HTR-8/SVneo (cell line): Measurements from ENCODE around the gene SPAG16.

ENCODE experiments used
- DNase-seq: peaks from one replicate; pipeline ENCODE4 v3.0.0; 2011; ENCODE audit warnings: low spot score, mixed read lengths; ENCODE audit not compliant: insufficient read length
- FAIRE-seq: peaks from 2 replicates; lab custom pipeline; 2011; peaks lifted over from hg19 to GRCh38; lab: Jason Lieb, UNC

Gene SPAG16

GRCh38 chr2:213500881-213501280 is 216.6 kb downstream of the SPAG16 start:
- no peak for DNase-seq
- FAIRE-seq, result no peak

DNA sequence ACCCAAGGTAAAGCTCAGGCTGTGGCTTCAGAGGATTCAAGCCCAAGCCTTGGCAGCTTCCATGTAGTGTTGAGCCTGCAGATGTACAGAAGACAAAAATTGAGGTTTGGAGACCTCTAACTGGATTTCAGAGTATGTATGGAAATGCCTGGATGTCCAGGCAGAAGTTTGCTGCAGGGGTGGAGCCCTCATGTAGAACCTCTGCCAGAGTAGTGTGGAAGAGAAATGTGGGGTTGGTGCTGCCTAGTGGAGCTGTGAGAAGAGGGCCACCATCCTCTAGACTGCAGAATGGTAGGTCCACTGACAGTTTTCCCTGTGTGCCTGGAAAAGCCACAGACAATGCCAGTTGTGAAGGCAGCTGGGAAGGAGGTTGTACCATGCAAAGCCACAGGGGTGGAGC is 239.9 kb downstream of the SPAG16 start:
- no peak for DNase-seq
- no peak for FAIRE-seq

DNA sequence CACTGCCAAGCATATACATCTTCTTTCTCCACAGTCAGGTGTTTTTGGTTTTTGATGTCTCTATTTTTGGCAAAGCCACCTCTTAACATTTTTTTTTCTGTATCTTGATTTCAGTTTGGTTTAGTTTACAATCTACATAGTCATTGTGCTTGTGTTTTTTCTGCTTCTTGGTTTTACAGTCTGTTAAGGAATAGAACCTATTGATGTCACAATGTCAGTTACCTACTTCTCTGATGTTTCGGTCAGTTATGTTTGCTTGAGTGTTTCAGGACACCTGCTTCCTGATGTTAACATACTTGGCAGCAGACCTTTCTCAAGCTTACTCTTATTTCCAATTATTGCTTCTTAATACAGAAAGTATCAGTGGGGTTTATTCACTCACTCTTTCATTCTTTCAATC is 253.3 kb downstream of the SPAG16 start:
- DNase-seq (no peak), FAIRE-seq (no peak)

DNA sequence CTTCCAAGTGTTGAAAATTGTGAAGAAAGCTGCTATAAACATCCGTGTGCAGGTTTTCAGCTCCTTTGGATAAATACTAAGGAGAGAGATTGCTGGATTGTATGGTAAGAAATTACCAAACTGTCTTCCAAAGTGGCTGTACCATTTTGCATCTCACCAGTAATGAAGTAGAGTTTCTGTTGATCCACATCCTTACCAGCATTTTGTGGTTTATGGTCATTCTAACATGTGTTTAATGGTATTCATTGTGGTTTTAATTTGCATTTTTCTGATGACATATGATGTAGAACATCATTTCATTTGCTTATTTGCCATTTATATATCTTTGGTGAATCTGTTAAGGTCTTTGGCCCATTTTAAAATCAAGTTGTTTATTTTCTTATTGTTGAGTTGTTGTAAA is 260.7 kb downstream of the SPAG16 start:
- FAIRE-seq, result no peak
- no peak for DNase-seq

GRCh38 chr2:213545481-213545880 is 261.2 kb downstream of the SPAG16 start:
- FAIRE-seq, result no peak
- DNase-seq, result no peak

- DNase-seq, result no peak
- FAIRE-seq, result no peak
These were observed 261.8 kb downstream of the SPAG16 start for GRCh38 chr2:213545964-213546475.

DNA sequence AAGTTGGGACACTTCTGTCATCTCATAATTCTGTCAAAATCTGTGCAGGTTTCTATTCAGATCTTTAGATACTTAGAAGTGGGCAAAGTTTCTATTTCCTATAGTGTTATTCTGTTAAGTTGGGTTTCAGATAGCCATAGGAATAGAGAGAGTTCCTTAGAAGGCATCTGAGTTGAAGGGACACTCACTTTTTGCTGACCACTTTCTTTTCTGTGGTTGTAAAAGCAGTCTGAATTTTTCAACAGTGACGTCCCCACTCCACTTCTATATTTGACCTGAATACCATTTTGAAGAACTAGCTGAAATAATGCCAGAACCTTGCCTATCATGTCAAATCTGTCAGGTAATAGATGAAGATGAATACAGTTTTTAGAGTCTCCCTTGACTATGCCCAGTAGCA is 267.3 kb downstream of the SPAG16 start:
- DNase-seq (no peak), FAIRE-seq (no peak)

DNA sequence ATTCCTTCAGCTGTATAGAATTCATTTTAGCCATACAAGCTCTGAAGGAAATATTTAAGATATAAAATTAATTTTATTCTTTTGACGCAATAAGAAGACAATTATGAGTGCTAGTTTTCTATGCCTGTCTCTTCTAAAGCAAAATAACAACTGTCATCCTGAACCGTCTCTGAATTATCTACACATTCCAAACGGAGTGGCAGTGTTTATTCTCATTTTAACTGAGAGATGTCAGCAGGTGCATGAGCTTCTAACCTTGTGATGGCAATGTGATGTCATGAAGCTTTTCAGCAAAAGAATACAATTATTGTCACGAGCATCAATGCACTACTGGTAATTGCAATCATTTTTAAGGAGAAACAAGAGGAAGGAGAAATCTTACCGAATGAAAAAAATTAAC is 274.8 kb downstream of the SPAG16 start:
- DNase-seq (no peak), FAIRE-seq (no peak)

GRCh38 chr2:213561759-213562158 is 277.5 kb downstream of the SPAG16 start:
- FAIRE-seq (no peak), DNase-seq (no peak)

DNA sequence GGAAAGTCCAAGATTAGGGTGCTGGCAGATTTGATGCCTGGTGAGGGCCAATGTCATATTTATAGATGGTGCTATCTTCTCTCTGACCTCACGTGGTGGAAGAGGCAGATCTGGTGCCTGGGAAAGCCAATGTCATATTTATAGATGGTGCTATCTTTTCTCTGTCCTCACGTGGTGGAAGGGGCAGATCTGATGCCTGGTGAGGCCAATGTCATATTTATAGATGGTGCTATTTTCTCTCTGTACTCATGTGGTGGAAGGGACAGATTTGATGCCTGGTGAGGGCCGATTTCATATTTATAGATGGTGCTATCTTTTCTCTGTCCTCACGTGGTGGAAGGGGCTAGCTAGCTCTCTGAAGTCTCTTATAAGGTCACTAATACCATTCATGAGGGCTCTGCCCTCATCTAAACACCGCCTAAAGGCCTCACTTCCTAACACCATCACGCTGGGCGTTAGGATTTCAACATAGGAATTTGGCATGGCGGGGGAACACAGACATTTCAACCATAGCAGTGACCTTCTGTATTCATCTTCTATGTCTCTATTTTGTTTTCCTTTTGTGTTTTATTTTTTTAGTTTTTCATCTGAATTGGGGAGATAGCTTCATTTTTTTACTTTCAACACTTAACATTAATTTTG is 278.4 kb downstream of the SPAG16 start:
- FAIRE-seq (no peak), DNase-seq (no peak)

- DNase-seq (no peak), FAIRE-seq (no peak)
These were observed 282.6 kb downstream of the SPAG16 start for GRCh38 chr2:213566846-213567245.

GRCh38 chr2:213609570-213610170 is 325.4 kb downstream of the SPAG16 start:
- DNase-seq (no peak), FAIRE-seq (no peak)

GRCh38 chr2:213627054-213627710 is 342.9 kb downstream of the SPAG16 start:
- FAIRE-seq (no peak), DNase-seq (no peak)

- DNase-seq, result no peak
- no peak for FAIRE-seq
These were observed 343.7 kb downstream of the SPAG16 start for GRCh38 chr2:213627835-213628460.

DNA sequence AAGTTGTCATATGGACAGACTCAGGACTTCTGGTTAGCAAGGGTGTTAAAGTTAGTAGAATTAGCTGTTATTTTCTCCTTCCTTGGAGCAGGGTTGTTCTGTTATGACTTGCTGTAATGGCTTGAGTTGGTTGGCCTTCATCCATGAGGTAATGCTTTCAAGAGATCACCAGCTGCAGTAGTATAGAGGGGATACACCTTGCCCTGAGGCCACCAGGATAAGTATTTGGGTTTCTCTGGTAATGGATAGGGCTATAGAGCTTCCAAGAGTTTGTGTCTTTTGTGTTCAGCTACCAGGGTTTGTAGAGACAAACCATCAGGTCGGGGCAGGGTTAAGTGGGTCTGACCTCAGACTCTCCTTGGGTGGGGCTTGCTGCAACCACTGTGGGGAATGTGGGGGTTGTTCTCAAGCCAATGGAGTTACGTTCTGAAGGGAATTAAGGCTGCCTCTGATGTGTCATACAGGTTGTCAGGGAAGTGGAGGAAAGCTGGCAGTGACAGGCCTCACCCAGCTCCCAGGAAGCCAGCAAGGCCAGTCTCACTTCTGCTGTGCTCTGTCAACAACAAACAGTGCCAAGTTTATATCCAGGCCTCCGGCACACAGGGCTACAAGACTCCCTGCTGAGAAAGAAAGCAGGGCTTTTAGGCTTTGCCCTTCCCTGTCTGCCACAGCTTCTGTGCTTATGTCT is 356.6 kb downstream of the SPAG16 start:
- no peak for DNase-seq
- FAIRE-seq, result no peak

- DNase-seq, result no peak
- no peak for FAIRE-seq
These were observed 360.7 kb downstream of the SPAG16 start for GRCh38 chr2:213644926-213645325.

DNA sequence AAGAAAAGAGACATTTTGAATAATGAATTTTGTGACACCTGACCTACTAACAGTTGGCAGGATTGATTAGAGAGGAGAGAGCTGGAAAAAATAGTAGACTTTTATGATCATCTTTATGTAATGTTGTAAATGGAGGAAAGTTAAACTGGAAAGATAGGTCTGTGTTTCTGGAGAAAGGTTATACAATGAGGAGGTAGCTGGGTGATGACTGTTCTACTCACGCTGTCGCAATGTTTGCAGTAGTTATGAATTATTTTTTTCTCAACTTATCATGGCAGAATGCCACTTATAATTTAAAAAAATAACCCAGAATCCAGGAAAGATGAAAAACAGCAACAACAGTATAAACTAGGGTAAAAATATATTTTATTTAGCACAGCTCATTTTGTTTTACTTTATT is 364.9 kb downstream of the SPAG16 start:
- DNase-seq (no peak), FAIRE-seq (no peak)

DNA sequence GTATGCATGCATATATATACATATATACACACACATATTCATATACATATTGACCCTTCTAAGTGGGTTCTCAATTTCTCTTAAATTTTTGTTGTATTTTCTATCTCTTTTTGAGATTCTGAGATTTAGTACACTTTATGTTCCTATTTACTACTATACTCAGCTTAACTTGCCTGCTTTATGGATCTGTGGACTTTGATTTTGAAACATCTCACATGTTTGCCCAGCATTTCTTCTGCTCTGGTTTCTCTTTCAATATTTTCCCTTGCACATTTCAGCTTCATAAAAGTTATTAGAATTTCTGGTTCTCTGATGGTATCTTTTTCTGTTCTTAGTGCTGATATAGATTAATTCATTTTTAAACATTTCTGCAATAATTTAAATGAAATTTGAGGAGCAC is 380.6 kb downstream of the SPAG16 start:
- no peak for DNase-seq
- FAIRE-seq, result no peak

DNA sequence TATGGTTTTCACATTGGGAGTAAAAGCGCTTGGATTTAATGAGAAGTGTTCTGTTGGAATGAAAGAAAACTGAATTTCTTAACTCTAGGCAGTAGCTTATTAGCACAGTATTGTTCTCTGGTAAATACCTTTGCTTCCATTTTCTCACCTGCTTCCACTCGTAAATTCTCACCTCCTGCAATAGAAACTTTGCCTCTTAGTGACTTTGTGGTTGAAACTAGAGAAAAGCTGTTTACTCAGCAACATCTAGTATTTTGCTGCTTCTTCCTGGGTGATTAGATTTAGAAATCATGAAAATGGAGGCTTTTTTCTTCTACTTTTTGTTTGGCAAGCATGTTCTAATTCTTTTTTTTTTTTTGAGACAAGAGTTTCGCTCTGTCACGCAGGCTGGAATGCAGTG is 385.4 kb downstream of the SPAG16 start:
- DNase-seq, result no peak
- no peak for FAIRE-seq

GRCh38 chr2:213678437-213679218 is 394.4 kb downstream of the SPAG16 start:
- no peak for FAIRE-seq
- no peak for DNase-seq
